ENCODE results near the gene ST6GAL1.

The ST6GAL1 gene

DNA sequence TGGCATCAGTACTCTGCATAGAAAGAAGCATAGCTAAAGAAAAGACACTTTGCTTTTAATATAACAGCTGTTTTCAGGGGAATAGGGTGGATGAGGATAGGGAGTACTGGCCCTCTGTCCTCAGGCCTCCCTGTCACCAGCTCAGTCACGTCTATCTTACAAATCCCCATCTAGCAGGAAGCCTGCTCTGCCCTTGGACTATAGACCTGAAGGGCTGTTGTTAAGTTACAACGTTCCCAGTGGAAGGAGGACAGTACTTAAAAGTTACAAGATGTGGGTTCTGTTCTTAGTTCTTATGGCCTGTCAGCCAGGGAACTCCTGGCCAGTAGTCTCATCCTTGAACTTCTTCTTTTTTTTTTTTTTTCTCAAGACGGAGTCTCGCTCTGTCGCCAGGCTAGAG, 138.5 kb downstream of the ST6GAL1 start:
- TF ChIP-seq, protein P1, sequence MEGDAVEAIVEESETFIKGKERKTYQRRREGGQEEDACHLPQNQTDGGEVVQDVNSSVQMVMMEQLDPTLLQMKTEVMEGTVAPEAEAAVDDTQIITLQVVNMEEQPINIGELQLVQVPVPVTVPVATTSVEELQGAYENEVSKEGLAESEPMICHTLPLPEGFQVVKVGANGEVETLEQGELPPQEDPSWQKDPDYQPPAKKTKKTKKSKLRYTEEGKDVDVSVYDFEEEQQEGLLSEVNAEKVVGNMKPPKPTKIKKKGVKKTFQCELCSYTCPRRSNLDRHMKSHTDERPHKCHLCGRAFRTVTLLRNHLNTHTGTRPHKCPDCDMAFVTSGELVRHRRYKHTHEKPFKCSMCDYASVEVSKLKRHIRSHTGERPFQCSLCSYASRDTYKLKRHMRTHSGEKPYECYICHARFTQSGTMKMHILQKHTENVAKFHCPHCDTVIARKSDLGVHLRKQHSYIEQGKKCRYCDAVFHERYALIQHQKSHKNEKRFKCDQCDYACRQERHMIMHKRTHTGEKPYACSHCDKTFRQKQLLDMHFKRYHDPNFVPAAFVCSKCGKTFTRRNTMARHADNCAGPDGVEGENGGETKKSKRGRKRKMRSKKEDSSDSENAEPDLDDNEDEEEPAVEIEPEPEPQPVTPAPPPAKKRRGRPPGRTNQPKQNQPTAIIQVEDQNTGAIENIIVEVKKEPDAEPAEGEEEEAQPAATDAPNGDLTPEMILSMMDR (IDR thresholded peaks at IDR 0.05; ENCODE audit: borderline replicate concordance, control extremely low read depth, extremely low read depth, insufficient read depth, missing control alignments), result no peak
- in situ Hi-C loops (cut with MboI; ENCODE audit: low sequenced_read_pairs, unreplicated experiment), result no loop called here
- DNase-seq (ENCODE audit: low spot score), result no peak

GRCh38 chr3:187069857-187070516, 139.7 kb downstream of the ST6GAL1 start:
- in situ Hi-C loops (cut with MboI; ENCODE audit: low sequenced_read_pairs, unreplicated experiment), result no loop called here
- TF ChIP-seq, protein P1 (IDR thresholded peaks at IDR 0.05; ENCODE audit: borderline replicate concordance, control extremely low read depth, extremely low read depth, insufficient read depth, missing control alignments), result no peak
- no peak for DNase-seq (ENCODE audit: low spot score)

DNA sequence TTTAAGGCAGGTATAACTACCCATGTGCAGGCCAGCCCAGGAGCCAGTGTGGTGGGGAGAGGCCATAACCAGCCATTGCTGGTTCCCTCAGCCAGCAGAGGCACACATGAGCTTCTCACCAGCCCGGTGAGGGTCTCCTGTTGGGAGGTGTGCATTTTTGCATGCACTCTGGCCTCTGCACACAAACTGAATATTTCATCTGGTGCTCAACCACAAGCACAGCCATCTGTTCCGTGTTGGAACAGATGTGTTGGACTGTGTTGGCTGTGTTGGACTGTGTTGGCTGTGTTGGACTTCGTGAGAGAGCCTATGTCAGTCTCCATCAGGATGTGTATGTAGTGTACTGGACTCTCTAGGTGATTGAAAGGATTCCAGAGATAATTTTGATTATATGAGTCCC, 141.8 kb downstream of the ST6GAL1 start:
- no peak for DNase-seq (ENCODE audit: low spot score)
- in situ Hi-C loops (cut with MboI; ENCODE audit: low sequenced_read_pairs, unreplicated experiment), result no loop called here
- TF ChIP-seq, protein P1 (IDR thresholded peaks at IDR 0.05; ENCODE audit: borderline replicate concordance, control extremely low read depth, extremely low read depth, insufficient read depth, missing control alignments), result no peak

DNA sequence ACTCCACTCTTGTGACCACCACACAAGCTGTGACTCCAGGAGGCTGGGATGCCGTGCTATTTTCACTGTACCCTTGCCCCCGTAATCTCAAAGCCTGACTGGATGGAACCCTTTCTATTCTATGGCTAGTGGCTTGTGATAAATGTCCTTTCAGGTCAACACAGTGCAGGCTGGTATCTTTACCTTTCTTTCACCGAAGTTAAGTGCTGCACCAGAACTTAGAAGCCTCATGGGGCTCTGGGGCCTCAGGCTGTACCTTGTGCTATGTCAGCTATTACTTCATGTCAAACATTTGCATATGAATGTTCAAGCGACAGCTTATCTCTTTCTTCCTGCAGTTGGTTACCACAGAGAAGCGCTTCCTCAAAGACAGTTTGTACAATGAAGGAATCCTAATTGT, 142.2 kb downstream of the ST6GAL1 start:
- TF ChIP-seq, protein P1 (IDR thresholded peaks at IDR 0.05; ENCODE audit: borderline replicate concordance, control extremely low read depth, extremely low read depth, insufficient read depth, missing control alignments), result no peak
- in situ Hi-C loops (cut with MboI; ENCODE audit: low sequenced_read_pairs, unreplicated experiment), result no loop called here
- DNase-seq (ENCODE audit: low spot score), result no peak

DNA sequence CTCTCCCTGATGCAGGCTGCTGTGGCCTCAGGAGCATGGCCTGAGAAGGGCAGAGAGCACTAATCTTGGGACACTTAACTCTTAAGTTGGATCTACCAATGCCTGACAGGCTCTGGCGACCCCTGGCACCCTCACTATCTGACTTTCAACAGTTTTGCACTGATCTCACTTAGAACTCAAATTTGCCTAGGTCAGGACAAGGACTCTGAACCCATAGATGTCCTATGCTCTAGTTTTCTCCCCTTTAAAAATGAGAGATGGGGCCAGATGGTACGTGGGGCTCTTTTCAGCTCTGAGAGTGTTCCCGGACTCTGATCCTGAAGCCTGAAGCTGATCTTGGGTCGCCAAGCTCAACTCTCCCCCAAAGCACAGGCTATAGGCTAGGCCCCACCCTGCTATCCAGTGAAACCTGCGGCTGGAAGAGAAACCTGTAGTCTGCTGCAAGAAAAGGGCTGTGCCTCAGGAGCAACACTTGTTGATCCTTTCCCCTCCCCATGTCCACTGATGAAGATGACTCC, 143.3 kb downstream of the ST6GAL1 start:
- DNase-seq (ENCODE audit: low spot score), result no peak
- in situ Hi-C loops (cut with MboI; ENCODE audit: low sequenced_read_pairs, unreplicated experiment), result no loop called here
- TF ChIP-seq, protein P1 (IDR thresholded peaks at IDR 0.05; ENCODE audit: borderline replicate concordance, control extremely low read depth, extremely low read depth, insufficient read depth, missing control alignments), result no peak

DNA sequence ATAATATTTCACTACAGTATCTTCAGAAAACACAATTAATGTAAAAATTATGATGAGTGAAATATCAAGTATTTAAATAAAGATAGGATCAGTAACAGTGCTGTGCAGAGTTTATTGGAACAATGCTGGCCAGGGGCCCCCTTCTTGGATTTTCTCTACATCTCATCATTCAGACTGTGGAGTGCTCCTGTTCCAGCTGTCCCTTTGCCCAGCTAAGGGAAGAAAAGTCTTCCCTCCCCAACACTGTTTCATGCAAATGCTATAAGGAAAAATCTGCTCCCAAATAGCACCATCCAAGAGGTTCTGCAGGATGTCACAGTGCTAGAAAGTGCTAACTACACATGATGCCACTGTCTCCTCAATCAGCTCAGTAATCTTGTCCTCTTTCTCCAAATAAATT, 144.5 kb downstream of the ST6GAL1 start:
- in situ Hi-C loops (cut with MboI; ENCODE audit: low sequenced_read_pairs, unreplicated experiment), result no loop called here
- TF ChIP-seq, protein P1 (IDR thresholded peaks at IDR 0.05; ENCODE audit: borderline replicate concordance, control extremely low read depth, extremely low read depth, insufficient read depth, missing control alignments), result no peak
- DNase-seq (ENCODE audit: low spot score), result no peak
